SU-DHL-6 (cell line): Measurements from ENCODE around the gene RNF38.
"Not testable (repeated sequence)": the region's sequence is repeated elsewhere in the genome, so short reads cannot be mapped to it uniquely, and the experiment has no call there.

Experiments
- EZH2phosphoT487 ChIP-seq: fragments of 200-600 bp; sonication (generic), shearing (Covaris generic); conservative IDR thresholded peaks from 2 replicates; pipeline ENCODE4 v1.6.1; 2018; ENCODE audit warnings: mild to moderate bottlenecking, antibody characterized with exemption, low read length, moderate library complexity, mixed read lengths
- TF ChIP-seq, protein P1 (sequence below): fragments of 200-600 bp; sonication (generic); IDR thresholded peaks from one replicate; pipeline ENCODE4 v1.5.1; 2017; ENCODE audit warnings: antibody characterized with exemption, mild to moderate bottlenecking, low read length, moderate library complexity; ENCODE audit not compliant: insufficient read depth, poor library complexity, severe bottlenecking

GRCh38 chr9:36448555-36448954 lies 48.5 kb upstream of the RNF38 start:
- TF ChIP-seq, protein P1, sequence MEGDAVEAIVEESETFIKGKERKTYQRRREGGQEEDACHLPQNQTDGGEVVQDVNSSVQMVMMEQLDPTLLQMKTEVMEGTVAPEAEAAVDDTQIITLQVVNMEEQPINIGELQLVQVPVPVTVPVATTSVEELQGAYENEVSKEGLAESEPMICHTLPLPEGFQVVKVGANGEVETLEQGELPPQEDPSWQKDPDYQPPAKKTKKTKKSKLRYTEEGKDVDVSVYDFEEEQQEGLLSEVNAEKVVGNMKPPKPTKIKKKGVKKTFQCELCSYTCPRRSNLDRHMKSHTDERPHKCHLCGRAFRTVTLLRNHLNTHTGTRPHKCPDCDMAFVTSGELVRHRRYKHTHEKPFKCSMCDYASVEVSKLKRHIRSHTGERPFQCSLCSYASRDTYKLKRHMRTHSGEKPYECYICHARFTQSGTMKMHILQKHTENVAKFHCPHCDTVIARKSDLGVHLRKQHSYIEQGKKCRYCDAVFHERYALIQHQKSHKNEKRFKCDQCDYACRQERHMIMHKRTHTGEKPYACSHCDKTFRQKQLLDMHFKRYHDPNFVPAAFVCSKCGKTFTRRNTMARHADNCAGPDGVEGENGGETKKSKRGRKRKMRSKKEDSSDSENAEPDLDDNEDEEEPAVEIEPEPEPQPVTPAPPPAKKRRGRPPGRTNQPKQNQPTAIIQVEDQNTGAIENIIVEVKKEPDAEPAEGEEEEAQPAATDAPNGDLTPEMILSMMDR = not testable (repeated sequence)
- not testable (repeated sequence) for TF ChIP-seq EZH2phosphoT487
